RWPE2 (cell line): Measurements from ENCODE around the gene ZNF804A.
A peak's percentile ranks its signal among the peaks of the same experiment; 100 is the strongest.

ENCODE experiments used
- ATAC-seq: fragments of 200-7000 bp; cut with Tn5 transposase; 3 replicates; pipeline ENCODE4 v1.9.1; 2021; ENCODE audit warnings: low read depth
- DNase-seq: peaks from one replicate; pipeline ENCODE4 v3.0.0-alpha.2; 2020; ENCODE audit warnings: low spot score
- H3K27ac ChIP-seq: fragments of 450-650 bp; 2 replicates; pipeline ENCODE4 v1.5.1; 2017; ENCODE audit warnings: mild to moderate bottlenecking; ENCODE audit not compliant: poor library complexity, severe bottlenecking
- H3K27me3 ChIP-seq: fragments of 250-450 bp; sonication (Bioruptor Pico); 2 replicates; pipeline ENCODE4 v1.5.1; 2021; ENCODE audit warnings: mild to moderate bottlenecking, moderate library complexity; ENCODE audit not compliant: insufficient read depth, poor library complexity, severe bottlenecking
- H3K36me3 ChIP-seq: fragments of 250-450 bp; sonication (Bioruptor Pico); 2 replicates; pipeline ENCODE4 v1.5.1; 2020; ENCODE audit warnings: low read depth, mild to moderate bottlenecking, moderate library complexity
- H3K4me1 ChIP-seq: fragments of 250-450 bp; sonication (Bioruptor Pico); 2 replicates; pipeline ENCODE4 v1.5.1; 2021; ENCODE audit warnings: mild to moderate bottlenecking, moderate library complexity; ENCODE audit not compliant: insufficient read depth, poor library complexity, severe bottlenecking
- H3K4me3 ChIP-seq: fragments of 250-450 bp; sonication (Bioruptor Pico); 2 replicates; pipeline ENCODE4 v1.5.1; 2021; ENCODE audit warnings: mild to moderate bottlenecking, moderate library complexity; ENCODE audit not compliant: severe bottlenecking
- H3K9me3 ChIP-seq: fragments of 250-450 bp; sonication (Bioruptor Pico); 2 replicates; pipeline ENCODE4 v1.5.1; 2021; ENCODE audit warnings: mild to moderate bottlenecking, moderate library complexity; ENCODE audit not compliant: severe bottlenecking
- TF ChIP-seq, protein P1 (sequence below): fragments of 450-650 bp; IDR thresholded peaks from one replicate; pipeline ENCODE4 v1.5.1; 2017; ENCODE audit warnings: mild to moderate bottlenecking, moderate library complexity; ENCODE audit not compliant: poor library complexity, severe bottlenecking

ZNF804A gene

DNA sequence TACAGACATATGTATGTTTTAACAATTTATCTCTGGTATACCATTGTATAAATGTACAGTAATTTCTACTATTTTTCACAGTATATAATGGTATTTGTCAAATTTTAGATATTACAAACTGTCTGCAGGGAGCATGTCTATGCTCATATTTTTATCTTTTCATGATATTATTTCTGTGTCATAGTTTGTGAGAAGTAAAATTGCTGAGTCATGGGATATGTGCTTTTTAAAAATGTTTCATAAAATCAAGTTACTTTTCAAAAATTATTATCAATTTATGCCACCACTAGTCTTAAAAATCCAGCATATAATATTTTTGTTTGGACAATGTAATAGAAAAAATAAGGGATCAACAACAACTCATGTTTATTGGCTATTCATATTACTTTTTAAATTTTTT, 9.1 kb upstream of the ZNF804A start:
- TF ChIP-seq, protein P1, sequence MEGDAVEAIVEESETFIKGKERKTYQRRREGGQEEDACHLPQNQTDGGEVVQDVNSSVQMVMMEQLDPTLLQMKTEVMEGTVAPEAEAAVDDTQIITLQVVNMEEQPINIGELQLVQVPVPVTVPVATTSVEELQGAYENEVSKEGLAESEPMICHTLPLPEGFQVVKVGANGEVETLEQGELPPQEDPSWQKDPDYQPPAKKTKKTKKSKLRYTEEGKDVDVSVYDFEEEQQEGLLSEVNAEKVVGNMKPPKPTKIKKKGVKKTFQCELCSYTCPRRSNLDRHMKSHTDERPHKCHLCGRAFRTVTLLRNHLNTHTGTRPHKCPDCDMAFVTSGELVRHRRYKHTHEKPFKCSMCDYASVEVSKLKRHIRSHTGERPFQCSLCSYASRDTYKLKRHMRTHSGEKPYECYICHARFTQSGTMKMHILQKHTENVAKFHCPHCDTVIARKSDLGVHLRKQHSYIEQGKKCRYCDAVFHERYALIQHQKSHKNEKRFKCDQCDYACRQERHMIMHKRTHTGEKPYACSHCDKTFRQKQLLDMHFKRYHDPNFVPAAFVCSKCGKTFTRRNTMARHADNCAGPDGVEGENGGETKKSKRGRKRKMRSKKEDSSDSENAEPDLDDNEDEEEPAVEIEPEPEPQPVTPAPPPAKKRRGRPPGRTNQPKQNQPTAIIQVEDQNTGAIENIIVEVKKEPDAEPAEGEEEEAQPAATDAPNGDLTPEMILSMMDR, result no peak
- ATAC-seq (no peak), DNase-seq (no peak)
- Histone ChIP-seq H3K36me3 (no peaks in the 10 kb centered on the region), H3K4me1 (no peaks in the 10 kb centered on the region), H3K4me3 (no peak overlapping the region), H3K27me3 (no peaks in the 10 kb centered on the region), H3K9me3 (no peaks in the 10 kb centered on the region), H3K27ac (no peak overlapping the region)

DNA sequence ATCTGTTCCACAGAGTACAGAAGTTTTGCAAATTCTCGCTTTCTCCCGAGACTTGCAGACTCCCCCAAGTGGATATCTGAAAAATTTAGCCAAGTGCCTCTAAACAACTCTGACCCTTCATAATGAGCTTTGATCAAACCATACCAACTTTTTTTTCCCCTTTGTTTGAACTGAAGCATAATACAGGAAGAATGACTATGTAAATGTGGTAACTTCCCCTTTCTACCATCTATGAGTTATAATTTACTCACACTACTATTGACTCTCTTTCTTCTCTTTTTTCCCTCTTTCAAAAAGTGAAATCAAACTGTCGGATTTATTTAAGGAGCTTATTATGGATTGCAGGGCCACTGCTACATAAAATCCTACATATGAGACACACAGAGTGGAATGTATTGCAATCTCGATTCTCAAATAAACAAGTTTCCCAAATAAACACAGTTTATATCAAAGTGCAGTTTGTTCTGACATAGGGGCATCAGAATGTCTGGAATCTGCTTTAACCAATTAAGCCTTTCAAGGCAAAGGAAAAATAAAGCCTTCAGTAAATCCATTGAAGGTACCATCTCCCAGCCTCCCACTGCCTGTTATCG, 1.4 kb upstream of the ZNF804A start:
- DNase-seq, result no peak
- Histone ChIP-seq H3K9me3 (no peaks in the 10 kb centered on the region), H3K4me3 (no peak overlapping the region), H3K36me3 (no peaks in the 10 kb centered on the region), H3K27me3 (peaks cover 43% of the 10 kb centered on the region), H3K4me1 (peaks cover 5% of the 10 kb centered on the region), H3K27ac (no peak overlapping the region)
- peak; percentile 38 for ATAC-seq
- TF ChIP-seq, protein P1, result peak; percentile 12

DNA sequence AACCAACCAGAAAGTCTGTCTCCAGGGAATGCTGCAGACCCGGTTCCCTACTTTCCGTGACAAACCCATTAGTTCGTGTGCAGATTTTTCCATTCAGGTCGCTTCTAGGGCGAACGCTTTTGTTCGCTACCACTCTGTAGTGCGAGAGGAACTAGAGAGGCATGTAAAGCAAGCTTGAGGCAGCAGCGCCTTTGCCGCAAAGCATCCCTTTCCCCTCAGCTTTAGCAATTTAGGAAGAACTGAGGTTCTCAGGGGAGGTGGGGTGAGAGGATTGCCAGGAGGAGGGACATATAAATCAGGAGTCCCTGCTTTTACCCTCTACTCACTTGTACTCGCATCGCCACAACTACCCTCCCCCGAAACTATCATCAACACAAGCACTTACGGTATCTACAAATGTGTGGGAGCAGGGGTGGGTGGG, 748 bp upstream of the ZNF804A start:
- DNase-seq (no peak), ATAC-seq (peak; percentile 66)
- H3K27ac ChIP-seq, result no peak overlapping the region
- H3K4me1 ChIP-seq, result peaks cover 5% of the 10 kb centered on the region
- no peaks in the 10 kb centered on the region for H3K36me3 ChIP-seq
- peak overlapping the region; percentile 45 for H3K4me3 ChIP-seq
- H3K27me3 ChIP-seq, result peaks cover 43% of the 10 kb centered on the region
- H3K9me3 ChIP-seq, result no peaks in the 10 kb centered on the region
- TF ChIP-seq, protein P1, result no peak

DNA sequence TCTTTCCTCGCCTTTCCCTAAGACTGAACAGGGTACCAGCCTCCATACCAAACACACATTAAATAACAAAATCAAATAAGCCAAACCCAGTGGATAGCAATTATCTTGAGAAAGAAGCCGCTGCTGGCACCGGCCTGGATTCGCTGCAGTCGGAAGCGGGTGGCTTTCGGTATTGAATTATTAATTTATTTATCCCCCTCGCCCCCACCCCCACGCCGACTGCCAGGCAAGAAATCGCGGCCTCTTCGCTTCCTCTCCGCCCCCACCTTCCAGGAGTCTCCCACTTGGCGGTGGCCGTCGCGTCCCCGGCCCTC, 370 bp upstream of the ZNF804A start:
- H3K4me1 ChIP-seq, result peaks cover 5% of the 10 kb centered on the region
- no peak overlapping the region for H3K27ac ChIP-seq
- H3K4me3 ChIP-seq, result peak overlapping the region; percentile 45
- DNase-seq (no peak), ATAC-seq (peak; percentile 10; the same call in 1 of the 3 replicates)
- no peaks in the 10 kb centered on the region for H3K9me3 ChIP-seq
- peaks cover 43% of the 10 kb centered on the region for H3K27me3 ChIP-seq
- TF ChIP-seq, protein P1, result no peak
- H3K36me3 ChIP-seq, result no peaks in the 10 kb centered on the region

DNA sequence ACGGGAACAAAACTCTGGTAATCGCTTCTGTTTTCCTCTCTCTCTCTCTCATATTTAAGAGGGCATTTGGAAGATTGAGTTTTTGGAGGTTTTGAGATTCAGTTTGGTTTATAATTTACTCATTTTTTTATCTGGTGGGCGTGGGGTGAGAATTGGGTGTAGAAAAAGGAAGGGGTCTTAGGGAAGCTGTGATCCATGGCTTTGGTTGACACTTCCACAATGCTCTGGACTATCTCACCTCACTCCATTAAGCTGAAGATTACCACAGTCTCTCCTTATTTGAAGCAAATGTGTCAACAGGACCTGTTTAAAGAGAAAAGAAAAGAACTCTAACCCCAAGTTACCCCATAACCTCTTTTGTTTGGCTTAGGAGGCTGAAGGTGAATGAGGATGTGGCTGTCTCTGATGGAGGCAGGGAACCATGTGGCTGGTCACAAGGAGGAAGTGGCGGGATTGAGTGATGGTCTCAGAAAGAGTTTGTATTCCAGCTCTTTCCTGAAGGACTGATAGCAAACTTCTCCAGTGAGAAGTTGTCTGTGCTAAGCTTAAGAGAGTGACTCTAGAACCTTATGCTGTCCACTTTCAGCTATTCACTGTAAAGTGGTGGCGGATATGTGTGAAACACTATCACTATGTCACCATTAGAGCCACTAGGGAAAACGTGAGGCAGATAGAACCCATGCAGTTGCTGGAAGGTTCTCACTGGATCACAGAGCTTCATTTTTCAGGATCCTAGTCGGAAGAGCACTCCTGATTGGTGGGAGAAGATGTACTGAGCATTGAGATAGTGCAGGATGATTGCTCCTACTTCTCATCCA, 934 bp downstream of the ZNF804A start:
- H3K4me3 ChIP-seq, result peak overlapping the region; percentile 45
- TF ChIP-seq, protein P1, result no peak
- peaks cover 43% of the 10 kb centered on the region for H3K27me3 ChIP-seq
- no peaks in the 10 kb centered on the region for H3K36me3 ChIP-seq
- DNase-seq, result no peak
- no peak for ATAC-seq
- H3K4me1 ChIP-seq, result peaks cover 5% of the 10 kb centered on the region
- no peaks in the 10 kb centered on the region for H3K9me3 ChIP-seq
- no peak overlapping the region for H3K27ac ChIP-seq
